Activated CD4-positive, alpha-beta T cell treated with anti-CD3 and anti-CD28 coated beads, Interleukin-2, amount 50 U/mL, for 1 hour (primary cell): ENCODE results near the gene TSPAN14.
"Not testable (repeated sequence)": the region's sequence is repeated elsewhere in the genome, so short reads cannot be mapped to it uniquely, and the experiment has no call there.

ENCODE experiments used
- DNase-seq: peaks from one replicate; pipeline ENCODE4 v3.0.0-alpha.2; 2020

Gene TSPAN14

GRCh38 chr10:80472234-80473095 is 18.4 kb downstream of the TSPAN14 start:
- no peak for DNase-seq

- no peak for DNase-seq
Observed at GRCh38 chr10:80473096-80473657, 19.1 kb downstream of the TSPAN14 start.

GRCh38 chr10:80473692-80474596 is 19.8 kb downstream of the TSPAN14 start:
- DNase-seq: no peak

- no peak for DNase-seq
Observed at GRCh38 chr10:80474597-80474910, 20.4 kb downstream of the TSPAN14 start.

- DNase-seq: no peak
Observed at GRCh38 chr10:80474941-80475340, 20.8 kb downstream of the TSPAN14 start.

GRCh38 chr10:80475641-80476040 is 21.5 kb downstream of the TSPAN14 start:
- DNase-seq: not testable (repeated sequence)

GRCh38 chr10:80476685-80477084 is 22.6 kb downstream of the TSPAN14 start:
- DNase-seq: no peak

- DNase-seq: no peak
Observed at GRCh38 chr10:80477813-80478212, 23.7 kb downstream of the TSPAN14 start.

GRCh38 chr10:80480373-80480772 is 26.3 kb downstream of the TSPAN14 start:
- not testable (repeated sequence) for DNase-seq

- DNase-seq: no peak
Observed at GRCh38 chr10:80480852-80481251, 26.7 kb downstream of the TSPAN14 start.

GRCh38 chr10:80484243-80484642 is 30.1 kb downstream of the TSPAN14 start:
- no peak for DNase-seq

GRCh38 chr10:80484676-80485075 is 30.6 kb downstream of the TSPAN14 start:
- no peak for DNase-seq

- no peak for DNase-seq
Observed at GRCh38 chr10:80485076-80485945, 31.2 kb downstream of the TSPAN14 start.

GRCh38 chr10:80485946-80486764 is 32.0 kb downstream of the TSPAN14 start:
- no peak for DNase-seq

GRCh38 chr10:80486785-80487420 is 32.8 kb downstream of the TSPAN14 start:
- DNase-seq: no peak

GRCh38 chr10:80487421-80487785 is 33.3 kb downstream of the TSPAN14 start:
- no peak for DNase-seq

- peak; percentile 51 for DNase-seq
Observed at GRCh38 chr10:80487791-80488538, 33.9 kb downstream of the TSPAN14 start.

GRCh38 chr10:80488539-80489066 is 34.5 kb downstream of the TSPAN14 start:
- no peak for DNase-seq

GRCh38 chr10:80489371-80490112 is 35.4 kb downstream of the TSPAN14 start:
- DNase-seq: no peak
